HG02588 (cell line): Measurements from ENCODE around the gene VSTM4.

Experiments used
- ATAC-seq: cut with Tn5 transposase; IDR thresholded peaks from one replicate; pipeline ENCODE4 v1.9.1; 2021; ENCODE audit warnings: mild to moderate bottlenecking, moderate library complexity; ENCODE audit not compliant: unreplicated experiment

The VSTM4 gene

GRCh38 chr10:49117376-49118070 lies 2.2 kb upstream of the VSTM4 start:
- no peak for ATAC-seq

- no peak for ATAC-seq
Observed at GRCh38 chr10:49116509-49117375, 1.4 kb upstream of the VSTM4 start.

GRCh38 chr10:49115796-49116508 lies 630 bp upstream of the VSTM4 start:
- no peak for ATAC-seq

- no peak for ATAC-seq
Observed at GRCh38 chr10:49114718-49115014, 656 bp downstream of the VSTM4 start.

- no peak for ATAC-seq
Observed at GRCh38 chr10:49113741-49114141, 1.6 kb downstream of the VSTM4 start.

GRCh38 chr10:49112851-49113250 lies 2.5 kb downstream of the VSTM4 start:
- ATAC-seq = no peak

GRCh38 chr10:49112098-49112497 lies 3.2 kb downstream of the VSTM4 start:
- ATAC-seq = no peak

- ATAC-seq = no peak
Observed at GRCh38 chr10:49111320-49111698, 4.0 kb downstream of the VSTM4 start.

- ATAC-seq = no peak
Observed at GRCh38 chr10:49110684-49111319, 4.5 kb downstream of the VSTM4 start.

- no peak for ATAC-seq
Observed at GRCh38 chr10:49109669-49110340, 5.5 kb downstream of the VSTM4 start.

- ATAC-seq = no peak
Observed at GRCh38 chr10:49108656-49109055, 6.7 kb downstream of the VSTM4 start.

GRCh38 chr10:49107887-49108267 lies 7.4 kb downstream of the VSTM4 start:
- ATAC-seq = no peak

- ATAC-seq = no peak
Observed at GRCh38 chr10:49107111-49107886, 8.0 kb downstream of the VSTM4 start.

- no peak for ATAC-seq
Observed at GRCh38 chr10:49106451-49106850, 8.9 kb downstream of the VSTM4 start.

- no peak for ATAC-seq
Observed at GRCh38 chr10:49105076-49105475, 10.2 kb downstream of the VSTM4 start.

- no peak for ATAC-seq
Observed at GRCh38 chr10:49104323-49104722, 11.0 kb downstream of the VSTM4 start.

- no peak for ATAC-seq
Observed at GRCh38 chr10:49103761-49104160, 11.6 kb downstream of the VSTM4 start.

GRCh38 chr10:49099046-49099445 lies 16.3 kb downstream of the VSTM4 start:
- no peak for ATAC-seq

GRCh38 chr10:49096890-49097445 lies 18.4 kb downstream of the VSTM4 start:
- no peak for ATAC-seq

- ATAC-seq = no peak
Observed at GRCh38 chr10:49094646-49095045, 20.7 kb downstream of the VSTM4 start.
